Jurkat, Clone E6-1 (cell line): ENCODE results near the gene HECTD1.
"Not testable (repeated sequence)": the region's sequence is repeated elsewhere in the genome, so short reads cannot be mapped to it uniquely, and the experiment has no call there.

Experiments
- DNase-seq: peaks from one replicate; pipeline ENCODE4 v3.0.0-alpha.2; 2011; ENCODE audit warnings: low read depth, low spot score
- H3K4me3 ChIP-seq: 2 replicates; pipeline ENCODE4 v1.5.1; 2011; ENCODE audit warnings: mild to moderate bottlenecking, low read length, control low read depth, moderate library complexity

Gene HECTD1

DNA sequence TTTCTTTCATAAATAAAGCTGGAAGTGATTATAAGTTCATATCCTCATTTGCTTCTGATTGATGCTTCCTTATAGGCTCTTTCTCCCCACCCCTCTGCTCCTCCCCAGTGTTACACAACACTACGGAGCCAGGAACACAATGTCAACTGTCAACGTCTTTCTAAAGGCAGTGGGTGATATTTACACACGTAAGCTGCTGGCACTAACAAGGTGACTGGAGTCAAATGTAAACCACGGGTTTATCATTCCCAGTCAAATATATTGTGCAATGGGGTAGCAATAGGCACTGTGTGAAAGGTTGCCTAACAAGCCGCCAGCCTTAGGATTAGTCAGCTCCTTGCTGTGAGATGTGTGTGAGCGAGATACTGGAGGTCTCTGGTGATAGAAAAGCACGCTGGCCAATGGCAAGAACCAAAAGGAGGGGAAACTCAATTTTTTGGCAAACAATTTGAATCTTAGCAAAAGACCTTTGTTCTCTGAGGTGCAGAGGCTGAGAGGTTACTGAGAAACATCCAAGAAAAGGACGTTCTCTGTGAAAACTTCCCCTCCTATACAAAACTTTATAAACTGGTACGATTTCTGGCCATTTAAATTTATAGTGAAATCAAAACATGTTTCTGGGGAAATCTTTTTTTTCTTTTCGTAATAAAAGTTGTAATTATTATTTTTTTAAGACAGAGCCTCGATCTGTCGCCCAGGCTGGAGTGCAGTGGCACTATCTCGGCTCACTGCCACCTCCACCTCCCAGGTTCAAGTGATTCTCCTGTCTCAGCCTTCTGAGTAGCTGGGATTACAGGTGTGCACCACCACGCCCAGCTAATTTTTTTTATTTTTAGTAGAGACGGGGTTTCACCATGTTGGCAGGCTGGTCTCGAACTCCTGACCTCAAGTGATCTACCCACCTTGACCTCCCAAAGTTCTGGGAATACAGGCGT lies 22.3 kb upstream of the HECTD1 start:
- DNase-seq = no peak

DNA sequence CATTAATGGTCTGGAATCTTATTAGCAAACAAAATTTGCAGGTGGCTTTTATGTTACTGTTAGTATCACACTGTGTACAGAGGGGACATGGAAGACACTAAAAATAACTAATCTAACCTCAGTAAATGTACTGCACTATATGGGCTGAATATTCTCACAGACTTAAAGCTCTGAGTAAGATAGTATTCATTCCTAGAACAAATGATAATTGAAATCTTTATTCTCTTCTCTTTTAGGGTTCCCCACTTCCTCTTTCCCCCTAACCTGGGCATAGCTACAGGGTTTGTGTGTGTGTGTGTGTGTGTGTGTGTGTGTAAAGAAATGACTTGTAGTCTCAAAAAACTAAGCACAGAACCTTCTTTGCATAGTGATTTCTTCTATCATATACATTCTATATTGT lies 21.4 kb upstream of the HECTD1 start:
- no peak for DNase-seq
- H3K4me3 ChIP-seq = no peak overlapping the region

More for the DNA sequence above, 22.3 kb upstream of the HECTD1 start:
- H3K4me3 ChIP-seq = no peak overlapping the region

DNA sequence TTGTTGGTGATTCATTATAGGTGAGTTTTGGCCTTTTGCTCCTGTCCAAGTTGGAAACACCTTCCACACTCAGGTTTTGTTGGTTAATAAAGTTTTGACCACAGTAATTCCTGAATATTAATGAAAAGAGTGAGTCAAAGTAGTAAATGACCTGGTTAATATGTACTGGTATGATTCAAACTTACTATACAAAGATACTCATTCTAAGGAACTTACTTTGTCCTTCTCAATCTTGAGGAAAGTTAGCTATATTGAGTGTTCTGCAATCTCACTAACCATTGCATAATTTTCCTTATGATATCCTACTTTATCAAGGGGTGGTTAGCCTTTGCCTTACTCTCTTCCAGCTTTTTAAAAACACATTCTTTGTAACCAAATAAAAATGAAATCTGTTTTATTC lies 20.9 kb upstream of the HECTD1 start:
- H3K4me3 ChIP-seq = no peak overlapping the region
- DNase-seq = no peak

DNA sequence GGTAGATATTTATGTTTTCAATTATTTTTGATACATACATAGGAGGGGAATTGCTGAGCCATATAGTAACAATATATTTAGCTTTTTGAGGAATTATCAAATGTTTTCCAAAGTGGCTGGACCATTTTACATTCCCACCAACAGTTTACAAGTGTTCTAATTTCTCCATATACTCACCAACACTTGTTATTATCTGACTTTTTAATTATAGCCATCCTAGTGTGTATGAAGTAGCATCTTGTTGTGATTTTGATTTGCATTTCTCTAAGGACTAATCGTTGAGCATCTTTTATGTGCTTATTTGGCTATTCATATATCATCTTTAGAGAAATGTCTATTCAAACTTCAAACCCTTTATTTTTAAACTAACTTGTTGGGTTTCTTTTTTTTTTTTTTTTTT lies 17.2 kb upstream of the HECTD1 start:
- no peak overlapping the region for H3K4me3 ChIP-seq
- DNase-seq = no peak

- H3K4me3 ChIP-seq = no peak overlapping the region
- DNase-seq = no peak
Measured at GRCh38 chr14:31223331-31223730, 15.7 kb upstream of the HECTD1 start.

DNA sequence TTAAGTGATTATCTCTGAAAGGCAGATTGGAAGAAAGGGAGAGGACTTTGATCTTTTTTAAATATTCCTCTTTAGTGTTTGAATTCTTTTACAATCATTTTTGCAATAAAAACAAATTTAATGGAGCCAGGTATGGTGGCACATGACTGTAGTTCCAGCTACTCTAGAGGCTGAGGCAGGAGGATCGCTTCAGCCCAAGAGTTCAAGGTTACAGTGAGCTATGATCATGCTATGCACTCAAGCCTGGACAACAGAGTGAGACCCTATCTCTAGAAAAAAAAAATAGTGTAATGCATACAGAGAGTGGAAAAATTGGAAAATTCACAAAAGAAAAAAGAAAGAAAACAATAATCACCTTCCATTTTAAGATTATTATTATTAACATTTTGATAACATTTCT lies 15.2 kb upstream of the HECTD1 start:
- H3K4me3 ChIP-seq = no peak overlapping the region
- DNase-seq = no peak

DNA sequence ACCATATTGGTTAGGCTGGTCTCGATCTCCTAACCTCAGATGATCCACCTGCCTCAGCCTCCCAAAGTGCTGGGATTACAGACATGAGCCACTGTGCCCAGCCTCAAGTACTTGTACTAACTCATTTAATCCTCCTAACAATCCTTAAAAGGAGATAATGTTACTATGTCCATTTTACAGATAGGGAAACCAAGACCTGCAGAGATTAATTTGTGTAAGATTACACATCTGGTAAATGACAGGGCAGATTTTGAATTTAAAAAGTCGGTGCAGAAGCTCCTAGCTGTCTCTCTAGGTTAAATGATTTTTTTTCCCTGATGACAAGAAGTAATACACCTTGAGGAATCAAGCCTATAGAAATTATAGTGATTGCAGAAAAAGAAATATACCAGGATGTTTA lies 13.7 kb upstream of the HECTD1 start:
- no peak for DNase-seq
- H3K4me3 ChIP-seq = no peak overlapping the region

- H3K4me3 ChIP-seq = no peak overlapping the region
Measured at GRCh38 chr14:31219169-31219568, 11.6 kb upstream of the HECTD1 start.

GRCh38 chr14:31216359-31216758 lies 8.8 kb upstream of the HECTD1 start:
- no peak for DNase-seq
- H3K4me3 ChIP-seq = no peak overlapping the region

More at GRCh38 chr14:31219169-31219568, 11.6 kb upstream of the HECTD1 start:
- no peak for DNase-seq

- DNase-seq = no peak
- H3K4me3 ChIP-seq = no peak overlapping the region
Measured at GRCh38 chr14:31212893-31213292, 5.3 kb upstream of the HECTD1 start.

DNA sequence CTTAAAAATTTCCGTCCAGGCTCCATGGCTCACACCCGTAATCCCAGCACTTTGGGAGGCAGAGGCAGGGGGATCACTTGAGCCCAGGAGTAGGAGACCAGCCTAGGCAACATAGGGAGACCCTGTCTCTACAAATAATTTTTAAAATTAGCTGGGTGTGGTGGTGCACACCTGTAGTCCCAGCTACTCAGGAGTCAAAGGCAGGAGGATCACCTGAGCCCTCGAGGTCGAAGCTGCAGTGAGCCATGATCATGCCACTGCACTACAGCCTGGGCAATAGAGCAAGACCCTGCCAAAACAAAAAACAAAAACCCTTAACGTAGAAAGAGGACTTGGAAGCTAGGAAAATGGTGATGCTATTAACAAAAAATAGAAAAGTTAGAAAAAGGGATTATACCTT lies 2.0 kb upstream of the HECTD1 start:
- DNase-seq = no peak
- no peak overlapping the region for H3K4me3 ChIP-seq

- H3K4me3 ChIP-seq = peak overlapping the region; percentile 76
- no peak for DNase-seq
Measured at GRCh38 chr14:31208546-31209424, 1.2 kb upstream of the HECTD1 start.

DNA sequence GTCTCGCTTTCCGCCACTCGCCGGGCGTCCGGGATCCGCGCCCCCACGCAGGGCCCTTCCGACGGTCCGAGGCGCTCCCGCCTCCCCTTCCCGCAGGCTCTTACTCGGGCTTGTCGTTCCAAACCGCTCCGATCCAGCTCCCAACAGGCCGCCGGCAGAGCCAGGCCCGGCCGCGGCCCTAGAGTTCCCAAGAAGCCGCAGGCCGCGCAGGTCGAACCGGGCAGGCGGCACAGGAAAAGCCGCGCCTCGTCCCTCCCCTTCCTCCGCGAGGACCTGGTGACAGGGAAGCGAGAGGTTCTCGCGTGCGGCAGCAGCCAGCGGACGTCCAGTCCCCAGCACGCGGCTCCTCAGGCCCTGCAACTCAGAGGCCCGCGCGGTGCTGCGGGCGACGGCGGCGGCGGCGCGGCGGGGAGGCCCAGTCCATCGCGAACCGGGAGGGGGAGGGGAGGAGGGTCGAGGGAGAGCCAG lies 272 bp downstream of the HECTD1 start:
- no peak for DNase-seq
- peak overlapping the region; percentile 76 for H3K4me3 ChIP-seq

DNA sequence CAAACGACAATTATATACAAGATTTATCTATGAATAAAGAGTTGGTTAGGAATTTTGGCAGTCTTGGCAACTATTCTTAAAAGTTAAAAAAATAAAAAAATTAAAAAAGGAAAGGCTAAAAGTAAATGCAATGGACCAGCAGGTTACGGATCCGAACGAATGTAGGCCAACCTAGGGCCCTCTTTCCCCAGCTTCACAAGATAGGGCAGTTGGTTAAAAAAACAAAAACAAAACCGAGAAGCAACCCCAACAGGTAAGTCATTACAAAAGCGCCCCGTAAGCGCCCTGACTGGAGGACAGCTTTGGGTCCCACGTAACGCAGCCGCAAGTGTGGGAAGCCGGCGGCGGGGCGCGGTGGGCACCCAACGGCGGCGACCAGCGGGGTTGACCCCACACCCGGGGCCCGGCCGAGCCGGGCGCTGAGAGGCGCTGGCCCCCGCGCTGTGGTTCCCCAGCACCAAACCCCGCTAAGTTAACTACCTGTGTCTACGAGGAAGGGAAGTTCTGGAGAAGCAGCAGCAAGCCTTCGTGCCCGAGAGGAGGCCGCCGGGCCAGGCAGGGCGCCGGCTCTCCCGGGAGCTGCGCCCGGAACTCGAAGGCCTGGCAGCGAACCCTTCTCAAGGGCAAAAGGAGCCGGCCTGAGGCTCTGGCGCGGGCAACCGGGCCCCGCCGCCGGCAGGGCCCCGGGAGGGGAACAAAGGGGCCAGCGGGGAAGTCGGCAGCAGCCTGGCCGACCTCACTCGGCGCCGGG lies 882 bp downstream of the HECTD1 start:
- peak overlapping the region; percentile 76 for H3K4me3 ChIP-seq
- no peak for DNase-seq

DNA sequence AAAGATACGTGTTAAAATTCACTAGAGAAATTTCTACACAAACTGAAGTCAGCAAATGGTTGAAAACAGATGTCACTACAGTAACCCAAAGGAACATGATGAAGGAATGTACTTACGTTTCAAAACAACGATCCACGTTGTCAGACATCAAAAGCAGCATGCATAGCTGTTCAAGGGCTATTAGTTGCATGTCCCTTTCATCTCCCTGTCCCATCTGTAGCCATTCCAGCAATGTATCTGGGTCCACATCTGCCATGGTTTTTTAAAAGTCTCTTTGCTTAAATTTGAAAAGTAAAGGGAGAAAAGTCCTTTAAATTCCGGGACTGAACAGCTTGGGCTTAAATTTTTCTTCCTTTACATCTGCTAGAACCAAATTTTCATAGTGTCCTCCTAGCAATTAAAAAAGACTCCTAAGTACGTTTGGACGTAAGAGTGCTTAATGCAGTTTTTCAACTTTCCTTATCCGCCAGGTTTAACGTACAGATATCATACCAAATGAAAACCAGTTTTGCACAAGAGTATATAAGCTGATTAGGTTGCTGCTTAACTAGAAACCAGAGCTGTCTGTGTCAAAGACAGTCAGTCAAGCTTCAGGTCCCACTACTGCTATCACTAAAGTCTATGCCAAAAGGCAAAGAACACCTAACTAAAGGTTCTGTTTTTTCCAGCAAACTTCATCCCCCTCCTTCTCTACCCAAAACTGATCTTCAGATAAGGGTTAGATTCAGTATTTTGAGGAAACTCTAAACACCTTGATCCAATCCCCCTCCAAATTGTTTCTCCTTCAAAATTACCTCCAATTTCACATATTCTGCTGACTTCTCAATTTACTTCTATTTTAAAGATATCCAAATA lies 1.7 kb downstream of the HECTD1 start:
- H3K4me3 ChIP-seq = peak overlapping the region; percentile 76

DNA sequence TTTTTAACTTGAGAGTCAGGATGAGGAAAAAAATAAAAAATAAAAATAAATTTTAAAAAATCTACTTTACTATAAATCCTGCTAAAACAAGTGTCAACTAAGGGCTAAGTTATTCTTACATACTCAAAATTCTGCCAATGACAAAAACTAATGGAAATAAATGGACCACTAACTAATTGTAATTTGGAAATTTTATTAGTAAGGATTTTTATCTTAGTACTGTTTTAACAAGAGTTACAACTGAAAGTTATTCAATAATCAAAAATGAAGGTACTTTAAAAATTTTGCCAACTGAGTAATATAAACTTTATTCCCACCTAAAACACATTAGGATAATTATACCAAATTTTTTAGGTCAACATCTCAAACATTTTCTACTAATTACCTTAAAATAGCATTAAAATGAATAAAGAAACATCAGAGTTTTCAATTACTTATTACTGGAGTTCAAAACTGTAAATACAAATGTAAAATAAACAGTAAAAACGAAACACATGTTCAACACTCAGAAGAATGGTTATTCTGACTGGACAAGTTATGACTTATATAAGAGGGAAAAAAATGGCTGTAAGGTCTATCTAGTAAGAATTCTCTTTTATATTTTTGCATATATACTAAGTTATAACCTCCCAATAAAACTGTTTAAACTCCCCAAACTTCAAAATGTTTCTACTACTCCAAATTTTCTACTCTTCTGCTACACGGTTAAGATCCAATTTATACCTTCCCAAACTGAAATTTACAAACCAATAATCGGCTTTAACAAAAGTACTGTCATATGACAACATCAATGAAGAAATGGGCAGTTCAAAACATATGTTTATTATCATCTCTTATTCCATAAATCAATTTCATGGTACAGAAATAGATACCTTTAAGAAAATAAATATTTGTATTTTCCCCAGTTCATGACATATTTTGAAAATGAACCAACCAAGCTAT lies 2.7 kb downstream of the HECTD1 start:
- no peak for DNase-seq
- H3K4me3 ChIP-seq = no peak overlapping the region

More for the DNA sequence above, 1.7 kb downstream of the HECTD1 start:
- DNase-seq = no peak

DNA sequence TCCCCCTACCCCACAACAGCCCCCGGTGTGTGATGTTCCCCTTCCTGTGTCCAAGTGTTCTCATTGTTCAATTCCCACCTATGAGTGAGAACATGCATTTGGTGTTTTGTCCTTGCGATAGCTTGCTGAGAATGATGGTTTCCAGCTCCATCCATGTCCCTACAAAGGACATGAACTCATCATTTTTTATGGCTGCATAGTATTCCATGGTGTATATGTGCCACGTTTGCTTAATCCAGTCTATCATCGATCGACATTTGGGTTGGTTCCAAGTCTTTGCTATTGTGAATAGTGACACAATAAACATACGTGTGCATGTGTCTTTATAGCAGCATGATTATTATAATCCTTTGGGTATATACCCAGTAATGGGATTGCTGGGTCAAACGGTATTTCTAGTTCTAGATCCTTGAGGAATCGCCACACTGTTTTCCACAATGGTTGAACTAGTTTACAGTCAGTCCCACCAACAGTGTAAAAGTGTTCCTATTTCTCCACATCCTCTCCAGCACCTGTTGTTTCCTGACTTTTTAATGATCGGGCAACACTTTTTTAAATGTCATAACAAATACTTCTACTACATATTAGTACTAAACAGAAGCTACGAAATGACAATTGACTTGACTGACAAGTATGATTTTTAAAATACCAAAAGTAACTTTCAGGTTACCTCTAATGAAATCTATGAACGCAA lies 3.5 kb downstream of the HECTD1 start:
- H3K4me3 ChIP-seq, DNase-seq: not testable (repeated sequence)
